OCI-LY1 (cell line): Measurements from ENCODE around the gene GGT1.

Experiments used
- H2AFZ ChIP-seq: fragments of 200-600 bp; sonication (generic), shearing (Covaris generic); 2 replicates; pipeline ENCODE4 v1.6.0; 2014; ENCODE audit warnings: antibody characterized with exemption, mild to moderate bottlenecking, low read length
- H3F3A ChIP-seq: fragments of 200-600 bp; sonication (generic), shearing (Covaris generic); 2 replicates; pipeline ENCODE4 v1.6.0; 2014; ENCODE audit warnings: mild to moderate bottlenecking, antibody characterized with exemption, low read length, moderate library complexity; ENCODE audit not compliant: insufficient read depth
- H3K27ac ChIP-seq: fragments of 200-600 bp; sonication (generic); 2 replicates; pipeline ENCODE4 v1.5.1; 2014; ENCODE audit warnings: low read length, mixed run types, mild to moderate bottlenecking, low read depth; ENCODE audit not compliant: poor library complexity, severe bottlenecking
- H3K27me3 ChIP-seq: fragments of 200-600 bp; sonication (generic); 2 replicates; pipeline ENCODE4 v1.6.0; 2014; ENCODE audit warnings: antibody characterized with exemption, mild to moderate bottlenecking, low read length, moderate library complexity; ENCODE audit not compliant: insufficient read depth
- H3K36me3 ChIP-seq: fragments of 200-600 bp; sonication (generic); 2 replicates; pipeline ENCODE4 v1.6.1; 2014; ENCODE audit warnings: mild to moderate bottlenecking, antibody characterized with exemption, low read length, moderate library complexity, mixed read lengths; ENCODE audit not compliant: insufficient read depth
- H3K4me1 ChIP-seq: fragments of 200-600 bp; sonication (generic); 2 replicates; pipeline ENCODE4 v1.5.1; 2014; ENCODE audit warnings: mild to moderate bottlenecking, low read length, moderate library complexity; ENCODE audit not compliant: insufficient read depth, severe bottlenecking
- H3K4me2 ChIP-seq: fragments of 200-600 bp; sonication (generic), shearing (Covaris generic); 2 replicates; pipeline ENCODE4 v1.6.1; 2014; ENCODE audit warnings: low read length
- H3K4me3 ChIP-seq: fragments of 200-600 bp; sonication (generic); 2 replicates; pipeline ENCODE4 v1.5.1; 2014; ENCODE audit warnings: low read length, low read depth, mild to moderate bottlenecking, mixed read lengths; ENCODE audit not compliant: poor library complexity, severe bottlenecking
- H3K79me2 ChIP-seq: fragments of 200-600 bp; shearing (Covaris generic); 2 replicates; pipeline ENCODE4 v1.6.1; 2016; ENCODE audit warnings: mixed run types, low read length, mixed read lengths; ENCODE audit not compliant: insufficient read depth
- H3K9ac ChIP-seq: fragments of 200-600 bp; sonication (generic), shearing (Covaris generic); 2 replicates; pipeline ENCODE4 v1.6.1; 2014; ENCODE audit warnings: mild to moderate bottlenecking, low read length, mixed read lengths
- H3K9me2 ChIP-seq: fragments of 200-600 bp; sonication (generic), shearing (Covaris generic); 2 replicates; pipeline ENCODE4 v1.6.1; 2014; ENCODE audit warnings: low read depth, mild to moderate bottlenecking, low read length, mixed read lengths
- H3K9me3 ChIP-seq: fragments of 200-600 bp; shearing (Covaris generic); 2 replicates; pipeline ENCODE4 v1.6.1; 2014; ENCODE audit warnings: low read length, mixed read lengths
- H4K20me1 ChIP-seq: fragments of 200-600 bp; sonication (generic), shearing (Covaris generic); 2 replicates; pipeline ENCODE4 v1.6.0; 2016; ENCODE audit warnings: mild to moderate bottlenecking, low read length; ENCODE audit not compliant: insufficient read depth
- CTCF ChIP-seq: fragments of 200-600 bp; sonication (generic), shearing (Covaris generic); IDR thresholded peaks from 2 replicates; pipeline ENCODE4 v1.5.1; 2017; ENCODE audit warnings: mild to moderate bottlenecking, antibody characterized with exemption, low read length, moderate library complexity, mixed read lengths
- EZH2 ChIP-seq: fragments of 200-600 bp; sonication (generic), shearing (Covaris generic); IDR thresholded peaks from 2 replicates; pipeline ENCODE4 v1.8.0; 2017; ENCODE audit warnings: borderline replicate concordance, mixed run types, mild to moderate bottlenecking, antibody characterized with exemption, low read length, moderate library complexity, mixed read lengths

The GGT1 gene

GRCh38 chr22:24584871-24585411, 18.1 kb upstream of the GGT1 start:
- Histone ChIP-seq H3K9me2 (no peaks in the 10 kb centered on the region), H3K27ac (no peak overlapping the region), H3F3A (no peaks in the 10 kb centered on the region), H3K4me3 (no peak overlapping the region), H2AFZ (no peak overlapping the region), H3K4me2 (no peak overlapping the region), H3K9me3 (no peaks in the 10 kb centered on the region), H3K27me3 (peaks cover 12% of the 10 kb centered on the region; the same call in 1 of the 2 replicates), H3K79me2 (no peaks in the 10 kb centered on the region), H3K9ac (no peak overlapping the region), H4K20me1 (no peaks in the 10 kb centered on the region), H3K36me3 (no peaks in the 10 kb centered on the region), H3K4me1 (no peaks in the 10 kb centered on the region)
- TF ChIP-seq EZH2, result no peak
- no peak for TF ChIP-seq CTCF

- H3K36me3 ChIP-seq, result no peaks in the 10 kb centered on the region
- no peaks in the 10 kb centered on the region for H3K9me2 ChIP-seq
- no peaks in the 10 kb centered on the region for H3K4me1 ChIP-seq
- no peak overlapping the region for H3K4me2 ChIP-seq
- no peak overlapping the region for H3K9ac ChIP-seq
- H3K9me3 ChIP-seq, result no peaks in the 10 kb centered on the region
- H3K79me2 ChIP-seq, result no peaks in the 10 kb centered on the region
- H3K4me3 ChIP-seq, result no peak overlapping the region
- H3F3A ChIP-seq, result no peaks in the 10 kb centered on the region
- H4K20me1 ChIP-seq, result no peaks in the 10 kb centered on the region
- H2AFZ ChIP-seq, result no peak overlapping the region
- H3K27ac ChIP-seq, result no peak overlapping the region
- TF ChIP-seq EZH2, result no peak
- H3K27me3 ChIP-seq, result peaks cover 12% of the 10 kb centered on the region; the same call in 1 of the 2 replicates
Measured at GRCh38 chr22:24585461-24585860, 17.5 kb upstream of the GGT1 start.

- Histone ChIP-seq H3F3A (no peaks in the 10 kb centered on the region), H3K9ac (no peak overlapping the region), H3K4me3 (no peak overlapping the region), H3K9me3 (no peaks in the 10 kb centered on the region), H4K20me1 (no peaks in the 10 kb centered on the region), H3K27ac (no peak overlapping the region), H3K4me2 (no peak overlapping the region), H3K36me3 (no peaks in the 10 kb centered on the region), H3K79me2 (no peaks in the 10 kb centered on the region), H3K27me3 (peaks cover 12% of the 10 kb centered on the region; the same call in 1 of the 2 replicates), H3K9me2 (no peaks in the 10 kb centered on the region), H2AFZ (no peak overlapping the region), H3K4me1 (no peaks in the 10 kb centered on the region)
- no peak for TF ChIP-seq EZH2
Measured at GRCh38 chr22:24585927-24586546, 17.0 kb upstream of the GGT1 start.

- Histone ChIP-seq H3K4me2 (no peak overlapping the region), H3K4me3 (no peak overlapping the region), H3K9me2 (no peaks in the 10 kb centered on the region), H3K9me3 (no peaks in the 10 kb centered on the region), H2AFZ (no peak overlapping the region), H3K4me1 (peaks cover 2% of the 10 kb centered on the region), H3K36me3 (no peaks in the 10 kb centered on the region), H3K27me3 (peaks cover 12% of the 10 kb centered on the region; the same call in 1 of the 2 replicates), H3F3A (no peaks in the 10 kb centered on the region), H3K27ac (no peak overlapping the region), H3K79me2 (no peaks in the 10 kb centered on the region), H3K9ac (no peak overlapping the region), H4K20me1 (no peaks in the 10 kb centered on the region)
- TF ChIP-seq CTCF (no peak), EZH2 (no peak)
Measured at GRCh38 chr22:24587251-24587650, 15.7 kb upstream of the GGT1 start.
